GM18867 (cell line): Measurements from ENCODE around the gene NME4.
A peak's percentile ranks its signal among the peaks of the same experiment; 100 is the strongest.

Source experiments
- ATAC-seq: cut with Tn5 transposase; IDR thresholded peaks from one replicate; pipeline ENCODE4 v1.9.1; 2021; ENCODE audit warnings: mild to moderate bottlenecking, moderate library complexity; ENCODE audit not compliant: unreplicated experiment

The NME4 gene

GRCh38 chr16:425082-425718 lies 28.2 kb downstream of the NME4 start, which contains the start of gene RAB11FIP3:
Gene RAB11FIP3, plus strand, starts transcription at chr16:425649. Its CDS starts 358 bp downstream, at chr16:426007.
- ATAC-seq, result peak; percentile 76

- peak; percentile 36 for ATAC-seq
Observed at GRCh38 chr16:425740-426114, 28.7 kb downstream of the NME4 start.

- peak; percentile 11 for ATAC-seq
Observed at GRCh38 chr16:426115-426905, 29.3 kb downstream of the NME4 start.

GRCh38 chr16:426906-427249 lies 29.9 kb downstream of the NME4 start:
- ATAC-seq, result no peak

- no peak for ATAC-seq
Observed at GRCh38 chr16:427250-427649, 30.3 kb downstream of the NME4 start.

- no peak for ATAC-seq
Observed at GRCh38 chr16:430904-431303, 33.9 kb downstream of the NME4 start.

- ATAC-seq, result no peak
Observed at GRCh38 chr16:440627-441026, 43.6 kb downstream of the NME4 start.

GRCh38 chr16:441447-441846 lies 44.4 kb downstream of the NME4 start:
- no peak for ATAC-seq

GRCh38 chr16:442976-443375 lies 46.0 kb downstream of the NME4 start:
- no peak for ATAC-seq

- no peak for ATAC-seq
Observed at GRCh38 chr16:444027-444426, 47.0 kb downstream of the NME4 start.

- no peak for ATAC-seq
Observed at GRCh38 chr16:445566-445965, 48.6 kb downstream of the NME4 start.
